ENCODE measurements around the gene COL15A1.

The COL15A1 gene

DNA sequence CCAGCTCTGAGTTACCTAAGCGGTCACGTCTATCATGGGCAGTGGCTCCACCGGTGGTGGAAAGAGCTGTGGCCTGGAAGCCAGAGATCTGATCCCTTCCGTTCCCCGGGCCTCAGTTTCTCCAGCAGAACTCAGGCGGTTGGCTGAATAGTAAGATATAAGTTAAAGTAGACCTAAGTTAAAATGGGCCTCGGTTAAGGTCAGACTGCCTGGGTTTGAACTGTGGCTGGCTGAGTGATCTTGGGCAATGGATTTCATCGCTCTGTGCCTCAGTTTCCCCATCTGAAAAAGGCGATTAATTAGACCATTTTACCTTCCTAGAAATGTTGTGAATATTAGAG lies 997 bp downstream of the COL15A1 start:
- DNase-seq (ENCODE audit: low spot score) = no peak

DNA sequence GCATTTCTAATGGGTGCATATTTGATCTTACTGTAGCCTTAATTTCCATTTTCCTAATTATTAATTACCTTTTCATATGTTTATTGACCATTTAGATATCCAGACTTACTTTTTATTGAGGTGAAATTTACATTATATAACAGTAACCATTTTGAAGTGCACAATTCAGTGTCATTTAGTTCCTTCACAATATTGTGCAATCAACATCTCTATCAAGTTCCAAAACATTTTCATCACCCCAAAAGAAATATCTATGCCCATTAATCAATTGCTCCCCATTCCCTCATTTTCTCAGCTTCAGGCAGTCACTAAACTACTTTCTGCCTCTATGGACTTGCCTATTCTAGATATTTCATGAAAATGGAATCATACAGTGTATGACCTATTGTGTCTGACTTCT lies 5.9 kb downstream of the COL15A1 start:
- no peak for DNase-seq (ENCODE audit: low spot score)

DNA sequence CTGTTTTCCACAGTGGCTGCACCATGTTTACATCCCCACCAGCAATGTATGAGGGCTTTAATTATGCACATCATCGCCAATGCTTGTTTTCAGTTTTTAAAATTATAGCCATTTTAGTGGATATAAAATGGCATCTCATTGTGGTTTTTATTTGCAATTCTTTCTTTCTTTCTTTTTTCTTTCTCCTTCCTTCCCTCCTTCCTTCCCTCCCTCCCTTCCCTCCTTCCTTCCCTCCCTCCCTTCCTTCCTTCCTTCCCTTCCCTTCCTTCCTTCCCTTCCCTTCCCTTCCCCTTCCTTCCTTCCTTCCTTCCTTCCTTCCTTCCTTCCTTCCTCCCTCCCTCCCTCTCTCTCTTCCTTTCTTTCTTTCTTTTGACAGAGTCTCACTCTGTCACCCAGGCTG lies 6.6 kb downstream of the COL15A1 start:
- no peak for DNase-seq (ENCODE audit: low spot score)

DNA sequence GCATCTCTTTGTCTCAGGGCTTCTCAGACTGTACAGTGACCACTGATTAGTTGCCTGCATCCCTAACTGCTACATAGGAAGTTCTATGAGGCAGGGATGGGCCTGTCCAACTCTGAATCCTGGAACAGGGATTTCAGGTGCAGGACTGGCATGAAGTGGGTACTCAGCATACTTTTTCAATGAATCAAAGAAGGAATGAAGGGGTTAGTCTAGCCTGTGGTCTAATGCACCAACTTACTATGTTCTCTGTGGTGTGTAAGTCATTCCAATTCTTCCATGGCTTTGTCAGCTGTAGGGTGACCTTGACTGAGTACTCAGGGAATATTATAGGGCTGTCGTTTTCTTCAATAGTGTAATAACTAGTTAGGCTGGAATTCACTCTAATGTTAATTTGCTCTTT lies 8.3 kb downstream of the COL15A1 start:
- no peak for DNase-seq (ENCODE audit: low spot score)

DNA sequence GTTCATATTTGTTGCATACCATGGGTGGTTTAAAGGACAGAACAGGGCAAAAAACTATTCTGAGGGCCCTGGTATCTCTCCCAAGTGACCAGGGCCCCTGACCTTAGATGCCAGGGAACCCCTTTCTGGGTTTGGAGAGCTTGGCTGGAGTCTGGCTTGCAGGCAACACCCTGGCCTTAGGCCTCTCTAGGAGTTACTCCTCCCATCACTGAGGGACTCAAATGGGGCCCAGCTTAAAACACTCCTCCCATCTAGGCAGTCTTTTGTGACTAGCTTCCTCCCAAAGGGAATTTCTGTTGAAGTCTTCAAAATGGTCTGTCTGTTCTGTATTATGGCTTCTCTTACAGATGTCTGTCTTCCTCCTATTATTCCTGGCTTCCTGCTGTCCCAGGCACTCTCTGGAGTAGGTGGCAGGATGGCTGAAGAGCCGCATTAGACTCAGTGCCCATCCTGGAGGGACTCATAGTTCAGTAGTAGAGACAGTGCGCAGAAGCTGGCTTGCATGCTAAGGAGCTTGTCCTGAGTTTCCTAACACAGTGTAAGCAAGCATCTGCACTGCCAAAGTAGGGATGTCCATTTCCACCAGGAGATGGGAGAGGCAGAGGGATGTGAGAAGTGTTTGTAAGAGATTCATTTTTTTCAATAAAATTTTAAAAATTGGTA lies 10.0 kb downstream of the COL15A1 start:
- no peak for DNase-seq (ENCODE audit: low spot score)

DNA sequence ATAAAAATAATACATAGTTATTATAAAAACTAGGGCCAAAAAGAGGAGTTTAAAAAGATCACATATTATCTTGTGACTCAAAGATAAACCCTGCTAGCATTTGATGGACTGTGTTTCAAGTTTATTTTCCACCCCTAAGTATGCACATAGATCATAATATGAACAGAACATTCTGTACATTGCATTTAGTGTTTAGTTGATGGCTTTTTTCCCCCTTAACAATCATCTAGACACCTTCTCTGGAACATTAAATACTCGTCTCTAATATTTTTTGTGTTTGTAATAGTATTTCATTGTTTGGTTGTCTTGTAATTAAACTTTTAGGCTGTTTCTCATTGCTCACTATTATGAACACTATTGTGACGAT lies 10.5 kb downstream of the COL15A1 start:
- no peak for DNase-seq (ENCODE audit: low spot score)

DNA sequence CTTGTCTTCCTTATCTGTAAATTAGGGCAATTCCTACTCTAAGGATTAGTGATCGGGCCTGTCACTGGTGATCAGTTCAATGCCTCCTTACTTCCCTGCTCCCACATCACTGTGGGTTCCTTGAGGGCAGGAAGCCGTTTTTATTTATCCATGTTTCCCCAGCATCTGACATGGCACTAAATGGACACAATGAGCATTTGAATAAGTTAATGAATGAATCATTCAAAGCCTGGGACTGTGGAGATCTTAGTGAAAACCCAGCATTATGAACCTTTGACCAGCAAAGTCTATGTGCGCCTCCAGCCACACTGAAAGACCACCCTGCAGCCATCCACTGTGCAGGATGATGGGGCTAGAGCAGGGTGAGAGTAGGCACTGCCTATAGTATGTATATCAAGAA lies 11.6 kb downstream of the COL15A1 start:
- DNase-seq (ENCODE audit: low spot score) = no peak

DNA sequence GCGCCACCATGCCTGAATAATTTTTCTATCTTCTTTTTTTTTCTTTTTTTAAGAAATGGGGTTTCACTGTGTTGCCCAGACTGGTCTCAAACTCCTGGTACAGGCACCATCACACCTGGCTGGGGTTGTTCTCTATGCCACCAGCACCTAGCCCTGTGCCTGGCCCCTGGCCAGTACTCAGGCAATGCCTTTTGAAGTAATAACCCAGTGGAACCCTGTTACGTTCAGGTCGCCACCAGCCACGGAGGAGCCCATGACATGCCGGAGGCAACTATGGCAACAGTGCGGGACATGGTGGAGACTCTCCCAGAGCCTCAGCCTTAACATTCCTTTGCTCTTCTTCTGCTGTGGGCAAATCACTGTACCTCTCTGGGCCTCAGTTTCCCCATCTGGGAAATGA lies 14.1 kb downstream of the COL15A1 start:
- no peak for DNase-seq (ENCODE audit: low spot score)

DNA sequence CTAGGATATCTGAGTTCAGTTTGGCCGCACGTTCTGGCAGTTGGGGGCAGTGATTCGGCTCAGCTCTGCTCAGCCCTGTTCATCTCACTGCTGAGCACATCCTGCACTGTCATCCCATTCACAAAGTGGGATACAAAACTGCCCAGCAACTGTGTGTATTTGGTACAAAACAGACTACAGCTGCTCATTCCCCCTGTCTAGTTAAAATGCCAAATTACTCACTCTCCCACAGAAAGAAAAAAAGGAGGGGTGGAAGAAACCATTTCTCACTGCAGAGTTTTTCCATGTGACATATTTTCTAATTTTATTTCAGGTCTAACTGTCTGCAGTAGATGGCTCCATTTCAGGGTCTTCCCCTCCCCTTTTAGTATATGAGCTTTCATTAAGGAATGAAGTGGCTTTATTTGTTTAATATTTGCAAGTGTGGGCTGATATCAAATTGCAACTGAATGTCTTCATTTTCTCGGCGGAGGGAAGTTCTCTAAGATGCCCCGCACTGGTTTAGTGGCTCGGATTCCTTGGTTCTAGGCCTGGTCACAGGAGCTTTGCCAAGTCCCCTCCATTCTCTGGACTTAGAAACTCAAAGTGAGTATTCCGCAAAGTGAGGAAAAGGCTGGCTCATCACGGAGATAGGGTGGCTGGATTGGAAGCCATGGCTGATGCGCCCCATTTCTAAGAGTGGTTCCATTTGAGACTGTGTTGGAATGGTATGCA lies 14.7 kb downstream of the COL15A1 start:
- no peak for DNase-seq (ENCODE audit: low spot score)

DNA sequence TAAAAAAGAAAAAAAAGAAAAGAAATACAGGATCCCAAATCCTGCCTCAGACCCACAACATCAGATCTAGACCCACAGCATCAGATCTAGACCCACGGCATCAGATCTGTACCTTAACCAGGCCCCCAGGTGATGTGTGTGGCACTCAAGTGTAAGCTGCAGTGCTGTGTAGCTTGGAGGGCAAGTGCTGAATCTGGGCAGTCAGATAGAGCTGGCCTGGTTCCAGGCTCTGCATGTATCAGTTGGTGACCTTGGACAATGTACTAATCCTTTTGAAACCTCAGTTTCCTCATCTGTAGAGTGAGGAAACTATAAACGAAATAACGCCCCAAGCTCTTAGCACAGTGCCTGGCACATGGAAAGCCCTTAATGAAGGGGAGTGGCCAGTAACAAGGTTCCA lies 16.7 kb downstream of the COL15A1 start:
- no peak for DNase-seq (ENCODE audit: low spot score)

DNA sequence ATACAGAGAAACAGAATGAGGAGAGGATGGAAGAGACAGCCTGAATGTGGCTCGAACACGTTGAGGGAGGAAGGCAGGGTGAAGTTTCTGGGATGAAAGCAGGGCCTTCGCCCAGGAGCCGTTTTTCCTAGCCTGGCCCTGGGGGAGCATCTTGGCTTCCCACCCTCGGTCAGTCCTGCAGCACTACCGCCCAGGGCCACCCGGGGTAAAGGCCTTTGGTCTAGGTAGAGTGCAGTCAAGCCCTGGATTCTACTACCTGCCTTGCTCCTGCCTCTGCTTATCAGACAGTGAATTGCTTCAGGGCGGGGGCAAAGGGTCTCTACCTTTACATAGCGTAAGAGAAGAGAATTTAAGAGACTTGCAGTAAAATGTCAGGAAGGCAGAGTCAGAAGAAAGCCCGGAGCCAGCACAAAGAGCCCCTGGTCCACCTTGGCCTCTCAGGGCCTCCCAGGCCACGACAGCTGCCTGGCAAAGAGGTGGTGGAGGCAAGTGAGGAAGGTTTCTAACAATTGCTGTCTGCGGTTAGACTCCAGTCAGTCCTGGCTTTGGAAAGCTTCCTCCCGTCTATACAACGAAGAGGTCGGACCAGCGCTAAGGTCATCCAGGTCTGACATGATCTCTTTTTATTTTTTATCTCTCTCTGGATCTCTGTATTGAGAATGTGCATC lies 17.9 kb downstream of the COL15A1 start:
- DNase-seq (ENCODE audit: low spot score) = no peak

DNA sequence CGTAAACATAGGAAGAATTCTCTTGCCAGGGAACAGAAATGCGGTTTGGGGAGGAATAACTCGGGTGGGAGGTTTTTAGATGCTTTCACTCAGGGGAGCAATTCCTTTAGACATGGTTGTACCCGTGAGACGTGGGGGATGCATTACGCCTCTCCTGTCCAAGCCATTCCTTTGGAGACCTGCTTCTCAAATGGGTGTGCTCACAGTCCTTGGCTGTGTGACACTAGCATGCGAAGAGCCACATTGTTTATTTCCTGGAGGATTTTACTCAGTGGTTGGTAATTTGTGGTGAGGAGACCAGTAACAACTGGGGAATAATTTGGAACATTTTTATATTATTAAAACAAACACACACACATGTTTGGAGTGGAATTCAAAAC lies 18.5 kb downstream of the COL15A1 start:
- no peak for DNase-seq (ENCODE audit: low spot score)

DNA sequence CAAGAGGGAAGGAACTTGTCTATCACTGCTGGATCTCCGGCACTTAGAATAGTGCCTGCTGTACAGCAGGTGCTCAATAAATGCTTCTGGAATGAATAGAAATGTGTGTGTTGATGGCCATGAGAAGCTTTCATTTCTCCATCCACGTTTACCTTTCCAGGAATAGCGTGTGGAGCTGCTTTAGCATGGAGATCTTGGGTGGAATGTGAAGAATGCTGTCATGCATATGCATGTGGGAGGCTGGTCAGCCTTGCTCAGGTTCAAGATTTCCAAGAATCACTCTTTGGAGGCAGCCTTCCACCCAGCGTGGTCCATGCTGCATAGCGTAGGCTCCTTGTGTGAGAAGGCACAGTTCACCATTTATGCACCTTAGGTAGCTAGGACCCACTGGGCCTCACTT lies 19.2 kb downstream of the COL15A1 start:
- DNase-seq (ENCODE audit: low spot score) = no peak

DNA sequence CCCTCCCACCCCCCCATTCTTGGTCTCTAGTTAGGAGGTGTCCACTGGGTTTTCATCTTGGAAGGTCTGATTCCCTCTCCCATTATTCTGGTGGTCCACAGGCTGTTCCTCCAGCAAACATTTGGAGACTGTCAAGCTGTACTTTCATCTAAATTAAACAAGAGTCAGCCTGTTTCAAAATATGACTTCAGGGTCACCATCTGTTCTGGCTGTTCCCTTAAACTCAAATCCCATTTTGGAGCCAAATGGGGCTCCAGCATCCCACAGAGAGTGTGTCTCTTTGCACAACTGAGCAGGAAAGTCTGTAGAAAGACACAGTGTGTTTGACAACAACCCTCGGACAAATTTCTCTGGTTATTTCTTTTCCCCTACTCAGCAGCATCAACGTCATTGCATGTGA lies 20.5 kb downstream of the COL15A1 start:
- DNase-seq (ENCODE audit: low spot score) = no peak

DNA sequence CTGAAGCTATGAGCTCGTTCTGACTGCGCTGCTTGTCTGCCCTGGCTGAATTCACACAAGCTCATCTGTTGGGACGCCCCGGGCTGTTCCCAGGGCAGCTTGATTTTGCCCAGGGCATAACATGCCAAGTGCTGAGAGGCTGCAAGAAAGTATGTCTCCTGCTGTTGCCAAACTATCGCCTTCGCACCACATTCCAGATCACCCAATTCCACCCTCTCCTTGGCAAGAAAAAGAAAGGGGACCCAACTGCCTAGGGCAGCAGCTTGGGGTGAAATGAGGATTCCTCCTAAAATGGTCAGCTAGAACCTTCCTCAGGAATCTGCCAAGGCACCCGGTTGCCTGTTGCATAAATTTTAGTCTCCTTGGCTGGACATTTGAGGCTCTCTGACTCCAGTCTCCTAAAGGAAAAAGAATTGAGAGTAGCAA lies 21.2 kb downstream of the COL15A1 start:
- no peak for DNase-seq (ENCODE audit: low spot score)

DNA sequence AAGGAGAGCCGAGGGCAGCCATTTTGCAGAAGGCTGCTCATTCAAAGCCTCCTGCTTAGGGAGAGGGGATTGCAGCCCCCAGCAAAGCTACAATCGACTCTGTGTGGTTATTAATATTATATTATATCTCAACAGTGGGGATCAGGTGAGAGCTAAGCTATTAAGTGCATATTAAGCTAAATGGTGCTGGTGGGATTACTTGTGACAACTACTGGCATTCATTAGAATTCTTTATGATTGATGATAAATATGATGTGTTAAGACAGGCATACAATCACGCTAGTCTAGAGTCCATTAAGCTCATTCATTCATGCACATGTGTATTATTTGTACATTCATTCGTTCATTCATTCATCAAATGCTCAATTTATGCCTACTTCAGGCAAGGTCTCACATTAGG lies 23.0 kb downstream of the COL15A1 start:
- no peak for DNase-seq (ENCODE audit: low spot score)

DNA sequence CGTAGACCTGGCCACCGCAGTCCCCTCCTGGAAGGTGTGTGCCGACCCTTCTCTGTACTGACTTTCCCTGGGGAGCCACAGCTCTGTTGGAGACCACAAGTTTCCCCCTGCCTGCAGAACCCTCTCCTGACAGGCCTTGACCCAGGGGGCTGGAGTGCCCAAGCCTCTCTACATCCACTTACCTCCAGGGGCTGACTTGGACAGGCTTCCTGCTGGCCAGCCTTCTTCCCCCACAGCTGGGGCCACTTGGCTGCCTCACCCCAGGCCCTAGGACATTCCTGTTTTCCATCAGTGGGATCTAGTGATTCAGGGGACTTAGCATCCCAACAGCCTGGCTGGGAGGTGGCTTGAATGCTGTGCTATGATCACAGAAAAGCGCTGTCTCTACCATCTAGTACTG lies 23.6 kb downstream of the COL15A1 start:
- DNase-seq (ENCODE audit: low spot score) = no peak

DNA sequence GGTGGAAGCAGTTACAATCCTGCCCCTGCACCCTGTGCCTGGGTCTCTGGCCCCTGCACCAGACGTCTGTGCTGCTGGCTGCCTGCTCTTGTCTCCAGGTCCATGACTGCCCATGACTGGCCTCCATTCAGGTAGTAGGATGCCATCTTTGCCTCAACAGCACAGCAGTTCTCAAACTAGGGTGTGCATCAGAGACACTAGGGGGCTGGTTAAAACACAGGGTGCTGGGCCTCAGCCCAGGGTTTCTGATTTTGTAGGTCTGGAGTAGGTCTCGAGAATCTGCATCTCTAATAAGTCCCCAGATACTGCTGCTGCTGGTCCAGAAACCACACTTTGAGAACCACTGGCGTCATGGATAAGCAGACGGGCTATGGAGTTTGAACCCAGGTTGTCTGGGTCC lies 24.0 kb downstream of the COL15A1 start:
- DNase-seq (ENCODE audit: low spot score) = no peak

DNA sequence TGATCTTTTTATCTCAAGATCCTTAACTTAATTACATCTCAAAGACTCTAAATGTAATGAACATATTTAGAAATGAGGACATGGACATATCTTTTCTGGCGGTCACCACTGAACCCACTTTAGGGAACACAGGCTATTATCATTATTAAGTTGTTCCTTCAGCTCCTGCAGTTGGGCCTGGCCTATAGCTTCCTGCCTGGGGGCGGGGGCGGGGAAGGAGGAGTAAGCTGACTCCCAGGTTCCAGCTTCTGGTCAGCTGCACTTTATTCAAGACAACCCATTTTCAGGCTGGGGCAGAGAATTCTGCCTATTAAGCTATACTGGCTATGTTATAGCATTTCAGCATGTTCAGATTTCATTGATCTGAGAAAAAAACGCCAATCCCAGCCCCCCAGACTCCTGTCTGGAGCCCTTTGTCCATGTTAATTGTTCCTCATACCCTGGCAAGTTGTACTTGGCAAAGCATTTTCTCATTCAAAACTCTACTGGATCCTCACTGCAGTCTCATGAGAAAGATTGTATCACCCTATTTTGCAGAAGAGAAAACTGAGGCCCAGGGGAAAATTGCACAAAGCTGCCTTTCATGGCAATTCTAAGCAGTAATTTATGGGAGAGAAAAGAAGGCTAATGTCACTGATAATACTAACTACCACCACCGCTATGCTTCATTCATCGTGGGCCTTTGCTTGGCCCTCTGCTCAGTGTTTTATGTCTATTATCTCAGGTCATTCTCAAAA lies 25.1 kb downstream of the COL15A1 start:
- no peak for DNase-seq (ENCODE audit: low spot score)

DNA sequence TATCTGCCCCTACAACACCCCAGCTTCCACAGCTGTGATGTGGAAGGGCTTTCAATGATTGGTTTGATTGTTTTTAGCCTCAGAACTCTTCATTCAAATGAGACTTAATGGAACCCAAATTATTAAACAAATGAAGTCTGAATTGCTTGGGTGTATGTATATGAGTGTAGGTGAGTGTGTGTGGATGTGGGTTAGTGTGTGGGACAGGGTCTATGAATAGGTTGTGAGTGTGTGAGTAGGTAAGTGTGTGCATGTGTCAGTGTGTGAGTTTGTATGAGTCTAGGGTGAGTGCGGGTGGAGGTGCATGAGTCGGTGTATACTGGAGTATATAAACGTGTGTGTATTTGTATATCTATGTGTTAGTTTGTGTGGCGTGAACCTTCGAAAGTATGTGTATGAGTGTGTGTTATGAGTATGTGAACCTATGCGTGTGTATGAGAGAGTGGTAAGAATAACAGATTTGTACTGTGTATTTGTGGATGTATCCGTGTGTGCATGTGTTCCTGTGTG lies 26.9 kb downstream of the COL15A1 start:
- no peak for DNase-seq (ENCODE audit: low spot score)

DNA sequence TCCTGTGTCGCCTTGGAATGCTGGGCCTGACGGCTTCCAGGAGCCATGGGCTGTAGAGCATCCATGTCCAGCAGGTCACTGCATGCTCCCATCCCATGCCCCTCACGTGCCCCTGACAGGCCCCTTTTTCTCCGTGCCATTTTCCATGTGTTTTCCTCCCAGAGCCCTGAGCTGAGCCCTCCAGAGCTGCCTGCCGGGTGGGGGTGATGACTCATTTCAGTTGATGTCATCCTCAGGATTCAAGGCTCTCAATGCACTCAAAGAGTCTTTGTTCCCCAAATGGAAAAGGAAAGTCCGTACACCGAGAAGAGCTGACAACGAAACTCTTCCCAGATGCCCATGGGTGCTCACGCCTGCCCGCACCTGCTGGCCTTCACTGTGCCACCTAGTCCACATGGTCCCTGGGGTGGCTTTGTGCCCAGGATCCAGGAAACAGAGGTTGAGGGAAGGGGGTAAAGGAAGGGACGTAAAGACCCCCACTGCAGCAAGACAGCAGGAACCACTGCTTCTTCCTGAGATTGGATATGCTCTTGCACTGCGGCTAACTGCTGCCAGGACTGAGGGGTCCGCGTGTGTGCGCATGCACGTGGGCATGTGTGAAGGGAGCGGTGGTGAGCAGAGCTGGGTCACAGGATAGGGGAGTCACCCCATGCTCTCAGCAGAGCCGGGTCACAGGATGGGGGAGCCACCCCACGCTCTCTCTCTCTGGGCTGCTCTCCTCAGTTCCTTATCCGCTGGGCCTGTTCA lies 27.6 kb downstream of the COL15A1 start:
- no peak for DNase-seq (ENCODE audit: low spot score)

DNA sequence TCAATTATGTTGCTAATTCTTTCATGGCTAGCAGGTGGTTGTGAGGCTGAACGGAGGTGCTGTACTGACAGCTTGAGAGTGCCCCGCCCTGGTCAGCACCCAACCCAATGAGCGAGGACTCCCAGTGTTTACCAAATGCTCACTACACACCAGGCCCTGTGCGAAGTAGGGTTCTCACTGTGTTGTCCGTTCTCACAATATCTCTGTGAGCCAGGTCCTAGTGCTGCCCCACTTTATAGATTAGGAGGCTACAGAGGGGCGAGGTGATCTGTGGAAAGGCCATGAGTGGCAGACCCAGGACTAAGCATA lies 28.2 kb downstream of the COL15A1 start:
- DNase-seq (ENCODE audit: low spot score) = no peak

All from left forelimb (tissue), 1 donor.